Activated naive CD8-positive, alpha-beta T cell treated with anti-CD3 and anti-CD28 coated beads for 36 hours (primary cell): ENCODE data around the gene YY1. TPM values are rescaled to one million over a fixed set of nuclear protein-coding genes. Genes with fewer than 3 reads are reported as not detected.
"Not testable (repeated sequence)": the region's sequence is repeated elsewhere in the genome, so short reads cannot be mapped to it uniquely, and the experiment has no call there.

Source experiments
- DNase-seq: peaks from one replicate; pipeline ENCODE4 v3.0.0; 2021
- H3K27ac Mint-ChIP-seq: one replicate; pipeline ENCODE4 v1.8.0; 2022; ENCODE audit warnings: mild to moderate bottlenecking, moderate library complexity, mixed read lengths
- H3K27me3 Mint-ChIP-seq: one replicate; pipeline ENCODE4 v1.8.0; 2022; ENCODE audit warnings: mild to moderate bottlenecking, mixed read lengths
- H3K36me3 Mint-ChIP-seq: one replicate; pipeline ENCODE4 v1.8.0; 2021; ENCODE audit warnings: mild to moderate bottlenecking, mixed read lengths
- H3K4me1 Mint-ChIP-seq: one replicate; pipeline ENCODE4 v1.8.0; 2021; ENCODE audit warnings: mixed read lengths
- H3K4me3 Mint-ChIP-seq: one replicate; pipeline ENCODE4 v1.8.0; 2022; ENCODE audit warnings: mild to moderate bottlenecking, moderate library complexity, mixed read lengths
- H3K9me3 Mint-ChIP-seq: one replicate; pipeline ENCODE4 v1.8.0; 2022; ENCODE audit warnings: mixed read lengths
- total RNA-seq, 2 experiments: library from RNA; stranded (reverse); gene quantifications; one replicate each; pipeline ENCODE4 v1.2.3, GENCODE V29; 2021

Gene YY1
- total RNA-seq, 2 experiments from 2014 or later: 109 to 119 TPM

- Mint-ChIP-seq H3K9me3 (no peaks in the 10 kb centered on the region), H3K4me1 (peaks cover 21% of the 10 kb centered on the region), H3K4me3 (no peak overlapping the region), H3K27me3 (no peaks in the 10 kb centered on the region), H3K27ac (no peak overlapping the region), H3K36me3 (peaks cover 2% of the 10 kb centered on the region)
- no peak for DNase-seq
Observed at GRCh38 chr14:100224229-100224866, 14.6 kb upstream of the YY1 start.

- Mint-ChIP-seq H3K4me3 (no peak overlapping the region), H3K27me3 (no peaks in the 10 kb centered on the region), H3K36me3 (peaks cover 4% of the 10 kb centered on the region), H3K4me1 (peaks cover 21% of the 10 kb centered on the region), H3K9me3 (no peaks in the 10 kb centered on the region), H3K27ac (no peak overlapping the region)
- no peak for DNase-seq
Observed at GRCh38 chr14:100225169-100225568, 13.8 kb upstream of the YY1 start.

- Mint-ChIP-seq H3K4me3 (no peak overlapping the region), H3K36me3 (peaks cover 10% of the 10 kb centered on the region), H3K27me3 (no peaks in the 10 kb centered on the region), H3K9me3 (no peaks in the 10 kb centered on the region), H3K4me1 (peaks cover 25% of the 10 kb centered on the region), H3K27ac (no peak overlapping the region)
- no peak for DNase-seq
Observed at GRCh38 chr14:100230361-100230760, 8.6 kb upstream of the YY1 start.

- no peaks in the 10 kb centered on the region for H3K9me3 Mint-ChIP-seq
- no peak for DNase-seq
- peaks cover 45% of the 10 kb centered on the region for H3K4me1 Mint-ChIP-seq
- peaks cover 27% of the 10 kb centered on the region for H3K36me3 Mint-ChIP-seq
- peak overlapping the region; percentile 52 for H3K27ac Mint-ChIP-seq
- H3K4me3 Mint-ChIP-seq: peak overlapping the region; percentile 6
- H3K27me3 Mint-ChIP-seq: peaks cover 3% of the 10 kb centered on the region
Observed at GRCh38 chr14:100234511-100234910, 4.4 kb upstream of the YY1 start.

- H3K9me3 Mint-ChIP-seq, DNase-seq, H3K27me3 Mint-ChIP-seq: not testable (repeated sequence)
- Mint-ChIP-seq H3K4me1 (peaks cover 49% of the 10 kb centered on the region), H3K36me3 (peaks cover 35% of the 10 kb centered on the region), H3K27ac (peak overlapping the region; percentile 95), H3K4me3 (peak overlapping the region; percentile 95)
Observed at GRCh38 chr14:100236271-100236818, 2.6 kb upstream of the YY1 start.

- Mint-ChIP-seq H3K27me3 (peaks cover 3% of the 10 kb centered on the region), H3K36me3 (peaks cover 36% of the 10 kb centered on the region), H3K27ac (peak overlapping the region; percentile 95), H3K9me3 (no peaks in the 10 kb centered on the region), H3K4me3 (peak overlapping the region; percentile 95), H3K4me1 (peaks cover 52% of the 10 kb centered on the region)
- DNase-seq: no peak
Observed at GRCh38 chr14:100236881-100237280, 2.1 kb upstream of the YY1 start.

- peak overlapping the region; percentile 95 for H3K4me3 Mint-ChIP-seq
- peak overlapping the region; percentile 95 for H3K27ac Mint-ChIP-seq
- peaks cover 3% of the 10 kb centered on the region for H3K27me3 Mint-ChIP-seq
- peak; percentile 67 for DNase-seq
- H3K36me3 Mint-ChIP-seq: peaks cover 45% of the 10 kb centered on the region
- peaks cover 55% of the 10 kb centered on the region for H3K4me1 Mint-ChIP-seq
- H3K9me3 Mint-ChIP-seq: no peaks in the 10 kb centered on the region
Observed at GRCh38 chr14:100237735-100238418, 1.1 kb upstream of the YY1 start.

GRCh38 chr14:100239211-100239839, 381 bp downstream of the YY1 start:
- Mint-ChIP-seq H3K36me3 (peaks cover 52% of the 10 kb centered on the region), H3K4me1 (peaks cover 55% of the 10 kb centered on the region), H3K27ac (peak overlapping the region; percentile 82), H3K9me3 (no peaks in the 10 kb centered on the region), H3K27me3 (peaks cover 3% of the 10 kb centered on the region), H3K4me3 (peak overlapping the region; percentile 84)
- DNase-seq: peak; percentile 44

- Mint-ChIP-seq H3K4me1 (peaks cover 51% of the 10 kb centered on the region), H3K27me3 (peaks cover 3% of the 10 kb centered on the region), H3K27ac (peak overlapping the region; percentile 88), H3K4me3 (peak overlapping the region; percentile 84), H3K36me3 (peaks cover 52% of the 10 kb centered on the region), H3K9me3 (no peaks in the 10 kb centered on the region)
- peak; percentile 91 for DNase-seq
Observed at GRCh38 chr14:100239840-100240667, 1.1 kb downstream of the YY1 start.

GRCh38 chr14:100240668-100241032, 1.7 kb downstream of the YY1 start:
- H3K4me1 Mint-ChIP-seq: peaks cover 51% of the 10 kb centered on the region

GRCh38 chr14:100241279-100241678, 2.3 kb downstream of the YY1 start:
- H3K9me3 Mint-ChIP-seq: no peaks in the 10 kb centered on the region
- peaks cover 49% of the 10 kb centered on the region for H3K4me1 Mint-ChIP-seq
- H3K27me3 Mint-ChIP-seq: peaks cover 3% of the 10 kb centered on the region
- H3K4me3 Mint-ChIP-seq: peak overlapping the region; percentile 84
- H3K36me3 Mint-ChIP-seq: peaks cover 48% of the 10 kb centered on the region
- peak overlapping the region; percentile 88 for H3K27ac Mint-ChIP-seq
- DNase-seq: no peak

More at GRCh38 chr14:100240668-100241032, 1.7 kb downstream of the YY1 start:
- H3K9me3 Mint-ChIP-seq: no peaks in the 10 kb centered on the region
- H3K27ac Mint-ChIP-seq: peak overlapping the region; percentile 88
- peak overlapping the region; percentile 84 for H3K4me3 Mint-ChIP-seq
- peaks cover 3% of the 10 kb centered on the region for H3K27me3 Mint-ChIP-seq
- H3K36me3 Mint-ChIP-seq: peaks cover 50% of the 10 kb centered on the region
- no peak for DNase-seq

GRCh38 chr14:100243020-100243419, 4.1 kb downstream of the YY1 start:
- Mint-ChIP-seq H3K27ac (peak overlapping the region; percentile 78), H3K36me3 (peaks cover 42% of the 10 kb centered on the region), H3K4me1 (peaks cover 52% of the 10 kb centered on the region), H3K4me3 (peak overlapping the region; percentile 59), H3K9me3 (no peaks in the 10 kb centered on the region), H3K27me3 (peaks cover 3% of the 10 kb centered on the region)
- DNase-seq: no peak

GRCh38 chr14:100246809-100247428, 8.0 kb downstream of the YY1 start:
- H3K9me3 Mint-ChIP-seq: no peaks in the 10 kb centered on the region
- peak overlapping the region; percentile 6 for H3K4me3 Mint-ChIP-seq
- DNase-seq: no peak
- H3K4me1 Mint-ChIP-seq: peaks cover 67% of the 10 kb centered on the region
- H3K27ac Mint-ChIP-seq: peak overlapping the region; percentile 57
- H3K36me3 Mint-ChIP-seq: peaks cover 36% of the 10 kb centered on the region
- no peaks in the 10 kb centered on the region for H3K27me3 Mint-ChIP-seq

GRCh38 chr14:100250732-100251465, 12.0 kb downstream of the YY1 start:
- Mint-ChIP-seq H3K4me1 (peaks cover 68% of the 10 kb centered on the region), H3K4me3 (no peak overlapping the region)

More at GRCh38 chr14:100250732-100251465, 12.0 kb downstream of the YY1 start:
- no peak for DNase-seq
- H3K27me3 Mint-ChIP-seq: no peaks in the 10 kb centered on the region
- peak overlapping the region; percentile 38 for H3K27ac Mint-ChIP-seq
- H3K36me3 Mint-ChIP-seq: peaks cover 32% of the 10 kb centered on the region
- no peaks in the 10 kb centered on the region for H3K9me3 Mint-ChIP-seq
